Epithelial cell of esophagus (primary cell): ENCODE results near the gene NEU3.

Experiments used
- DNase-seq: peaks from one replicate; pipeline ENCODE4 v3.0.0; 2010; ENCODE audit warnings: low read depth
- H3K4me3 ChIP-seq: 2 replicates; pipeline ENCODE4 v1.5.1; 2011; ENCODE audit warnings: mild to moderate bottlenecking, low read length, control low read depth
- TF ChIP-seq, protein P1 (sequence below): IDR thresholded peaks from 2 replicates; pipeline ENCODE4 v1.5.1; 2011; ENCODE audit warnings: low read depth, mild to moderate bottlenecking, low read length, control low read depth, inconsistent platforms; ENCODE audit not compliant: insufficient read depth; ENCODE audit errors: missing control alignments

The NEU3 gene

GRCh38 chr11:75066061-75066460, 77.3 kb downstream of the NEU3 start:
- no peak for DNase-seq
- H3K4me3 ChIP-seq, result no peak overlapping the region
- TF ChIP-seq, protein P1, sequence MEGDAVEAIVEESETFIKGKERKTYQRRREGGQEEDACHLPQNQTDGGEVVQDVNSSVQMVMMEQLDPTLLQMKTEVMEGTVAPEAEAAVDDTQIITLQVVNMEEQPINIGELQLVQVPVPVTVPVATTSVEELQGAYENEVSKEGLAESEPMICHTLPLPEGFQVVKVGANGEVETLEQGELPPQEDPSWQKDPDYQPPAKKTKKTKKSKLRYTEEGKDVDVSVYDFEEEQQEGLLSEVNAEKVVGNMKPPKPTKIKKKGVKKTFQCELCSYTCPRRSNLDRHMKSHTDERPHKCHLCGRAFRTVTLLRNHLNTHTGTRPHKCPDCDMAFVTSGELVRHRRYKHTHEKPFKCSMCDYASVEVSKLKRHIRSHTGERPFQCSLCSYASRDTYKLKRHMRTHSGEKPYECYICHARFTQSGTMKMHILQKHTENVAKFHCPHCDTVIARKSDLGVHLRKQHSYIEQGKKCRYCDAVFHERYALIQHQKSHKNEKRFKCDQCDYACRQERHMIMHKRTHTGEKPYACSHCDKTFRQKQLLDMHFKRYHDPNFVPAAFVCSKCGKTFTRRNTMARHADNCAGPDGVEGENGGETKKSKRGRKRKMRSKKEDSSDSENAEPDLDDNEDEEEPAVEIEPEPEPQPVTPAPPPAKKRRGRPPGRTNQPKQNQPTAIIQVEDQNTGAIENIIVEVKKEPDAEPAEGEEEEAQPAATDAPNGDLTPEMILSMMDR, result no peak
